ENCODE measurements around the gene CFAP69.

CFAP69 gene

DNA sequence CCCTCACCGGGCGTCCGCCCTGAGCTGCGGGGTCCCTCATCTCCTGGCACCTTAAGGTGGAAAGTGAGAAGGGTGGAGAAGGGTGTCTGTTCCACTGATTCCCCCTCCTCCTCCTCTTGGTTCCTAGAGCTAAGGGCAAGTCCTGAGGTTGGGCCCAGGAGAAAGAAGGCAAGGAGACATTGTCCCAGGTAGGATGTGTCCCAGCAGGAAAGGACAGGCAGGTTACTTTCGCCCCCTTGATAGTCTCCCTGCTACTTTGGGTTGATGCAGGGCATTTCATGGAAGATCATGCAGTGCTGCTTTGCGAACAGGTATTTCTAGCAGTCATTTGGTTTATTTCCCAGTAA is 32.9 kb upstream of the CFAP69 start:
- TF ChIP-seq, protein P1, sequence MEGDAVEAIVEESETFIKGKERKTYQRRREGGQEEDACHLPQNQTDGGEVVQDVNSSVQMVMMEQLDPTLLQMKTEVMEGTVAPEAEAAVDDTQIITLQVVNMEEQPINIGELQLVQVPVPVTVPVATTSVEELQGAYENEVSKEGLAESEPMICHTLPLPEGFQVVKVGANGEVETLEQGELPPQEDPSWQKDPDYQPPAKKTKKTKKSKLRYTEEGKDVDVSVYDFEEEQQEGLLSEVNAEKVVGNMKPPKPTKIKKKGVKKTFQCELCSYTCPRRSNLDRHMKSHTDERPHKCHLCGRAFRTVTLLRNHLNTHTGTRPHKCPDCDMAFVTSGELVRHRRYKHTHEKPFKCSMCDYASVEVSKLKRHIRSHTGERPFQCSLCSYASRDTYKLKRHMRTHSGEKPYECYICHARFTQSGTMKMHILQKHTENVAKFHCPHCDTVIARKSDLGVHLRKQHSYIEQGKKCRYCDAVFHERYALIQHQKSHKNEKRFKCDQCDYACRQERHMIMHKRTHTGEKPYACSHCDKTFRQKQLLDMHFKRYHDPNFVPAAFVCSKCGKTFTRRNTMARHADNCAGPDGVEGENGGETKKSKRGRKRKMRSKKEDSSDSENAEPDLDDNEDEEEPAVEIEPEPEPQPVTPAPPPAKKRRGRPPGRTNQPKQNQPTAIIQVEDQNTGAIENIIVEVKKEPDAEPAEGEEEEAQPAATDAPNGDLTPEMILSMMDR (IDR thresholded peaks at IDR 0.05): no peak

DNA sequence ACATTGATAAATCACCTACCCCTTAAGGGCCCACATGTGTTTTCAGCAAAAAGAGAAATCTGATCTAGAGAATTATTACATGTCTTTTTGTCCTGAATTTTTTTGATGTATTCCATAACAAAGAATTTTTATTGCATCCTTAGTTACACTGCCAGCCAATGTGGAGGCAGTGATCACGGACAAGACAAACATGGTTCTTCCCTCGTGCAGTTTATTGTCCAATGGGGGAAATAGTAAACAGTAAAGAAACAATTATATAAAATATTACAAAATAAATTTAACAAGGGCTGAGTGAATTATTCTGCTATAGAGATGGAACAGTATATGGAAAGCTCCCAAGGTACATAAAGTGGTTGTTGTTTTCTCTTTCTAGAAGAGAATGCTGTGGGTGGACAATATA is 31.5 kb upstream of the CFAP69 start:
- TF ChIP-seq, protein P1 (IDR thresholded peaks at IDR 0.05): no peak

DNA sequence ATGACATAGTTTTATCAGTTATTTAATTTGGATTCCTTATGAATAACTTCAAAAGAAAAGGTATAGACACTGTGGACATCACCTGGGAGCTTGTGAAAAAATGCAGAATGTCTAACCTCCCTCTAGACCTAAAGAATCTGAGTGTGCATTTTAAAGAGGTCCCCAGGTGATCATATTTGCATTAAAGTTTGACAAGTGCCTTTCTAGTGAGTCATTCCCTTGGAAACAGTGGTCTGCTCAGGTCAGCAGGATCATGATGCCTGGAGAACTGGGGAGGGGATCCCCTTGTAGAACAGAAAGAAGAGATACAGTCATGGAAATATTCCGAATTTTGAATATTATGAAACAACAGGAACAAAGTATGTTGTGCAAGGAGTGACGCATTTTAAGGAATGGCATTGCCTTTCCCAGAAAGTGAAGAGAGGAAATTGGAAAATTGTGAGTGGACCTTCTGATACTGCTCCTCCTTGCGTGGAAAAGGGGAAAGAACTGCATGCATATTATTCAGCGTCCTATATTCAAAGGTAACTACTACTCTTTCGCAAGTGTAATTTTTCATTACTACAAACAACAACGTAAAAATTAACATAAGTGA is 28.8 kb upstream of the CFAP69 start:
- TF ChIP-seq, protein P1 (IDR thresholded peaks at IDR 0.05): no peak

DNA sequence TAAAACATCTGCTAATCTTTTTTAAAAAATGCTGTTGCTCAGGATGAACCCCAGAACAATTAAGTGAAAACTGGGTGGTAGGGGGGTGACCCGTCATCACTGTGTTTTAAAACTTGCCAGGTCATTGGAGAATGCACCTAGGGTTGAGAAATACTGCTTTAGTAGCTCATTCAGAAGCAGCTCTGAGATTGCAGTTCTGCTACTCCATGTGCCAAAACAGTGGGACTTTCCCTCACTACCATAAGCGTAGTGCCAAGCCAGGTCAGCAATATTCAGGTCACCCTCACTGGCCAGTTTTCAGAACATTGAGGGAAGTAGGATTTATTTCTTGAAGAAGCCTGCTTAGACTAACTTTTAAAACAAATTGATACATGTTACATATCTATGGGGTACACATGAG is 28.2 kb upstream of the CFAP69 start:
- TF ChIP-seq, protein P1 (IDR thresholded peaks at IDR 0.05): no peak

DNA sequence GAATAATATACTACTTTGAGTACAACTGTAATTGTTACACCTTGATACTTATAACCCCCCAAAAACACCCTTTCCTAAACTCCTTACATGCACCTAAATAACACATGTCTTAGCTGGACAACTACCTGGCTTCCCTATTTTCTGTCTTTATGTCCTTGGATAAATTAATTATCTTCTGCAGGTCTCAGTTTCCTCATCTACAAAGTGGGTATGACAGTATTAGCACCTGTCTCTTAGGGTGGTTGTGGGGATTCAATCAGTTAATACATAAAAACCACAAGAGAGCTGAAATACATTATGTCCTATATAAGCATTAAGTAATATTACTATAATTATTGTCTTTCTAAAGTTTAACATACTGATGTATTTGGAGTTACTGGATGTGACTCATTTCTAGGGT is 22.6 kb upstream of the CFAP69 start:
- TF ChIP-seq, protein P1 (IDR thresholded peaks at IDR 0.05): no peak

DNA sequence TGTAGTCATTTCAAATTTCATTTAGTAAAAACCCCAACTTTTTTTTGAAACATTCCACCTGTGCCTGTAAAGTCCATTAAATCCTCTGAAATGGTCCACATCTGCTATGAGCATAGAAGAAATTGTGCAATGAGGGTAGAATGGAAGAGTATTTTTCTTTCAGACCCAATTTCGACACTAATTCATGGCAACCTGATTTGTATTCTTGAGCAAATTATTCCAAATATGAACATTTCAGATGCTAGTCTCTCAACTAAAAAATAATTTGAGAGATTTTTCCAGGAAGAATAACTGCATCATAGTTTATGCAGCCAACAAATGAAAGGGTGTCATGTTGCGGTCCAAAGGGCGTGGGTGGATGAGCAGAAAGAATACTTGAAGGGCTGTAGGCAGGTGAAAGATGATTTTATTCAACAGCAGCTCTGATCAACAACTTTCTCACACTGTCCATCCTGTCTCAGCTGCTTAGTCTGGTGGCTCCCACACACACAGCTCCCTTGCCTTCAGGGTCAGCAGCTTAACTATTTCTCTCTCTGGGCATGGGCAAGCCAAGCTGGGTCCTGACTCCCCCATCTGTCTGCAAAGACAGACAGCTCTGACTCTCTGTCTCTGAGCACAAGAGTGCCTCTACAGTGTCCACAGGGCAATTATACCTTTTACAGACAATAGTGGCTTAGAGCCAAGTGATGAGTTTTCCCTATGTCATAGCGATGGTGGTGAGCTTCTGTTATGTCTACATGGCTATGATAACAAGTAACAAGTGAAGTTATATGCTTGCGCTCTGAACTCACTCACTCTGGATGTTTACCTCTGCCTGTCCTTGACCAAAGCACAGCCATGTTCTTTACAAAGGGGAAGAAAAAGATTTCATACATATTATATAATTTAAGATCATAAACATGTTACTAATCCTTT is 21.9 kb upstream of the CFAP69 start:
- TF ChIP-seq, protein P1 (IDR thresholded peaks at IDR 0.05): no peak

DNA sequence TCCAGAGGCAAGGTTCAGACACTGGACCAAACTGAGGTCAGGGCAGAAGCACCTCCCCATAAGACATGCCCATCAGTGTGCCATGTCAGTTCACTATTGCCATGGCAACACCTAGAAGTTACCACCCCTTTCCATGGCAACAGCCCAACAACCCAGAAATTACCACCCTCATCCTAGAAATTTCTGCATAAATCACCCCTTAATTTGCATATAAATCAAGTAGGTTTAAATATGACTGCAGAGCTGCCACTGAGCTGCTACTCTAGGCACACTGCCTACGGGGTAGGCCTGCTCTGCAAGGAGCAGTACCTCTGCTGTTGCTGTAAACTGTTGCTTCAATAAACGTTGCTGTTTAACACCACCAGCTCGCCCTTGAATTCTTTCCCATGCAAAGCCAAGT is 20.8 kb upstream of the CFAP69 start:
- TF ChIP-seq, protein P1 (IDR thresholded peaks at IDR 0.05): no peak

Data from LNCAP (cell line).